ENCODE measurements around the gene SECTM1. TPM values are rescaled to one million over a fixed set of nuclear protein-coding genes. Genes with fewer than 3 reads are reported as not detected.
A peak's percentile ranks its signal among the peaks of the same experiment; 100 is the strongest.

Gene SECTM1
- total and polyA plus RNA-seq, 9 of the 15 experiments (the other 6 are each of a cell fraction or from before 2014, with no cell fraction given): 0.11 to 0.46 (median 0.18) TPM; not detected in 6

DNA sequence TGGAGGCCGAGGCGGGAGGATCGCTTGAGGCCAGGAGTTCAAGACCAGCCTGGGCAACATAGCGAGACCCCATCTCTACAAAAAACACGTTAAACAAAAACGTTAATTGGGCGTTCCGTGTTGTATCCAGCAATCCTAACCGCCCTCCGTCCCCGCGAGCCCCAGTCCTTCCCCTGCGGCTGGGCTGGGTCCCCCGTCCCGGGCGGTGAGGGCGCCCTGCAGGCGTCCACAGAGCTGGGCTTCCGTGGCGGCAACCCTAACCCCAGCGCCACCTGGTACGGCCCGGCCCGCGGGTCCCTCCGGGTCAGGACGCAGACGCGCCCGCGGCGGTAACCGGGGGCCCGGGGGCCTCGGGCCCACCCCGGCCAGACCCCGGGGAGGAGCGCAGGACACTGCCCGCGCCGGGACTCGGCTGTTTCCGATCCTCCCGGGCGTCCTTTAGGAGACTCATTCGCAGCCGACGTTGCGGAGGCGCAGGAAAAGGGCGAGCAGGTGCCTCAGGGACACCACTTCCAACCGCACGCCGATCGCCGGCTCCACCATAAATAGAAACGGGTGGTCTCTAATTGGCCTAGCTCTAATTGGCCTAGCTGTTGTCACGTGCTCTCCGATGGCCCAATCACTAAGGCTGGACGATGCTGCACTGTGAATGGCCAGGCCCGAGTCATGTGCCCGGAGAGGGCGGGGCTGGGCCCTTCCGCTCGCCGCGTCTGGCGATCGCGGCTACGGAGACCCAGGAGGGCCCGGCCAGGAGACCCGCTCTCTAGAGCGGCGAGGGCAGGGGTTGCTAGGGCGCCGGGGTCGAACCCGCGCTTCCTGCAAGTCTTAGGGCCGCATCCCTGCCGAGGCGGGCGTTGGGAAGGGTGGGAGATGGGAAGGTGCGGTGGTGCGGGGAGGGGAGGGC lies 41.1 kb downstream of the SECTM1 start (continued):
- TF ChIP-seq ZNF644 (tag; IDR thresholded peaks at IDR 0.05; ENCODE audit: low read depth) (no peak), CC2D1A (IDR thresholded peaks at IDR 0.05) (no peak), ZBTB17 (CRISPR knock-in tag; IDR thresholded peaks at IDR 0.05) (peak; percentile 66; the same call in 1 of the 2 replicates), ZNF146 (CRISPR knock-in tag; IDR thresholded peaks at IDR 0.05; ENCODE audit: unreplicated experiment) (no peak), MCM7 (IDR thresholded peaks at IDR 0.05) (no peak), ZNF239 (CRISPR knock-in tag; IDR thresholded peaks at IDR 0.05) (no peak), HIVEP1 (CRISPR knock-in tag; IDR thresholded peaks at IDR 0.05) (no peak), FOXM1 (IDR thresholded peaks at IDR 0.05; ENCODE audit: low read depth) (no peak), FOXM1 (CRISPR knock-in tag; IDR thresholded peaks at IDR 0.05; ENCODE audit: low read depth) (no peak), SAFB (IDR thresholded peaks at IDR 0.05; ENCODE audit: borderline replicate concordance, low read depth, low read length) (no peak), FOXA1 (IDR thresholded peaks at IDR 0.05; ENCODE audit: borderline replicate concordance) (no peak), HNRNPLL (IDR thresholded peaks at IDR 0.05; ENCODE audit: low read depth, low read length, poor library complexity, severe bottlenecking) (peak; percentile 73), TOE1 (IDR thresholded peaks at IDR 0.05; ENCODE audit: borderline replicate concordance) (peak; percentile 99), TOE1 (CRISPR knock-in tag; IDR thresholded peaks at IDR 0.05; ENCODE audit: borderline replicate concordance, low read depth) (no peak), ZBTB8A (IDR thresholded peaks at IDR 0.05; ENCODE audit: partially characterized antibody) (no peak), ZNF324 (CRISPR knock-in tag; IDR thresholded peaks at IDR 0.05) (no peak)
- TF ChIP-seq, protein P1, sequence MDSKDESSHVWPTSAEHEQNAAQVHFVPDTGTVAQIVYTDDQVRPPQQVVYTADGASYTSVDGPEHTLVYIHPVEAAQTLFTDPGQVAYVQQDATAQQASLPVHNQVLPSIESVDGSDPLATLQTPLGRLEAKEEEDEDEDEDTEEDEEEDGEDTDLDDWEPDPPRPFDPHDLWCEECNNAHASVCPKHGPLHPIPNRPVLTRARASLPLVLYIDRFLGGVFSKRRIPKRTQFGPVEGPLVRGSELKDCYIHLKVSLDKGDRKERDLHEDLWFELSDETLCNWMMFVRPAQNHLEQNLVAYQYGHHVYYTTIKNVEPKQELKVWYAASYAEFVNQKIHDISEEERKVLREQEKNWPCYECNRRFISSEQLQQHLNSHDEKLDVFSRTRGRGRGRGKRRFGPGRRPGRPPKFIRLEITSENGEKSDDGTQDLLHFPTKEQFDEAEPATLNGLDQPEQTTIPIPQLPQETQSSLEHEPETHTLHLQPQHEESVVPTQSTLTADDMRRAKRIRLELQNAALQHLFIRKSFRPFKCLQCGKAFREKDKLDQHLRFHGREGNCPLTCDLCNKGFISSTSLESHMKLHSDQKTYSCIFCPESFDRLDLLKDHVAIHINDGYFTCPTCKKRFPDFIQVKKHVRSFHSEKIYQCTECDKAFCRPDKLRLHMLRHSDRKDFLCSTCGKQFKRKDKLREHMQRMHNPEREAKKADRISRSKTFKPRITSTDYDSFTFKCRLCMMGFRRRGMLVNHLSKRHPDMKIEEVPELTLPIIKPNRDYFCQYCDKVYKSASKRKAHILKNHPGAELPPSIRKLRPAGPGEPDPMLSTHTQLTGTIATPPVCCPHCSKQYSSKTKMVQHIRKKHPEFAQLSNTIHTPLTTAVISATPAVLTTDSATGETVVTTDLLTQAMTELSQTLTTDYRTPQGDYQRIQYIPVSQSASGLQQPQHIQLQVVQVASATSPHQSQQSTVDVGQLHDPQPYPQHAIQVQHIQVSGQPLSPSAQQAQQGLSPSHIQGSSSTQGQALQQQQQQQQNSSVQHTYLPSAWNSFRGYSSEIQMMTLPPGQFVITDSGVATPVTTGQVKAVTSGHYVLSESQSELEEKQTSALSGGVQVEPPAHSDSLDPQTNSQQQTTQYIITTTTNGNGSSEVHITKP (IDR thresholded peaks at IDR 0.05; ENCODE audit: partially characterized antibody): peak; percentile 55
- TF ChIP-seq, protein P2, sequence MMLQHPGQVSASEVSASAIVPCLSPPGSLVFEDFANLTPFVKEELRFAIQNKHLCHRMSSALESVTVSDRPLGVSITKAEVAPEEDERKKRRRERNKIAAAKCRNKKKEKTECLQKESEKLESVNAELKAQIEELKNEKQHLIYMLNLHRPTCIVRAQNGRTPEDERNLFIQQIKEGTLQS (IDR thresholded peaks at IDR 0.05): peak; percentile 37; the same call in 1 of the 2 replicates
- TF ChIP-seq, protein P2 (CRISPR knock-in tag; conservative IDR thresholded peaks at IDR 0.05): no peak
- TF ChIP-seq, protein P3, sequence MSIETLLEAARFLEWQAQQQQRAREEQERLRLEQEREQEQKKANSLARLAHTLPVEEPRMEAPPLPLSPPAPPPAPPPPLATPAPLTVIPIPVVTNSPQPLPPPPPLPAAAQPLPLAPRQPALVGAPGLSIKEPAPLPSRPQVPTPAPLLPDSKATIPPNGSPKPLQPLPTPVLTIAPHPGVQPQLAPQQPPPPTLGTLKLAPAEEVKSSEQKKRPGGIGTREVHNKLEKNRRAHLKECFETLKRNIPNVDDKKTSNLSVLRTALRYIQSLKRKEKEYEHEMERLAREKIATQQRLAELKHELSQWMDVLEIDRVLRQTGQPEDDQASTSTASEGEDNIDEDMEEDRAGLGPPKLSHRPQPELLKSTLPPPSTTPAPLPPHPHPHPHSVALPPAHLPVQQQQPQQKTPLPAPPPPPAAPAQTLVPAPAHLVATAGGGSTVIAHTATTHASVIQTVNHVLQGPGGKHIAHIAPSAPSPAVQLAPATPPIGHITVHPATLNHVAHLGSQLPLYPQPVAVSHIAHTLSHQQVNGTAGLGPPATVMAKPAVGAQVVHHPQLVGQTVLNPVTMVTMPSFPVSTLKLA (conservative IDR thresholded peaks at IDR 0.05): peak; percentile 84 to 86
- TF ChIP-seq, protein P4, sequence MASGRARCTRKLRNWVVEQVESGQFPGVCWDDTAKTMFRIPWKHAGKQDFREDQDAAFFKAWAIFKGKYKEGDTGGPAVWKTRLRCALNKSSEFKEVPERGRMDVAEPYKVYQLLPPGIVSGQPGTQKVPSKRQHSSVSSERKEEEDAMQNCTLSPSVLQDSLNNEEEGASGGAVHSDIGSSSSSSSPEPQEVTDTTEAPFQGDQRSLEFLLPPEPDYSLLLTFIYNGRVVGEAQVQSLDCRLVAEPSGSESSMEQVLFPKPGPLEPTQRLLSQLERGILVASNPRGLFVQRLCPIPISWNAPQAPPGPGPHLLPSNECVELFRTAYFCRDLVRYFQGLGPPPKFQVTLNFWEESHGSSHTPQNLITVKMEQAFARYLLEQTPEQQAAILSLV (tag; IDR thresholded peaks at IDR 0.05): no peak
